RWPE1 (cell line): ENCODE results near the gene LCN15.

ENCODE experiments used
- CTCF ChIA-PET: fragments of 350-600 bp; sonication (Branson Sonifier 250); formaldehyde crosslinking; extraction: SDS; loops from one replicate; lab custom pipeline; 2021; lab: Yijun Ruan, JAX
- POLR2A ChIA-PET: fragments of 400-600 bp; formaldehyde crosslinking; extraction: SDS; loops from one replicate; lab custom pipeline; 2020; ENCODE audit warnings: antibody characterized with exemption; ENCODE audit not compliant: low non-redundant PET; lab: Yijun Ruan, JAX
- DNase-seq: peaks from one replicate; pipeline ENCODE4 v3.0.0; 2012; ENCODE audit warnings: low spot score
- H3K27ac ChIP-seq: fragments of 450-650 bp; 2 replicates; pipeline ENCODE4 v1.5.1; 2017
- CTCF ChIP-seq: fragments of 450-650 bp; conservative IDR thresholded peaks from 2 replicates; pipeline ENCODE4 v1.5.1; 2017; ENCODE audit warnings: low read depth, mild to moderate bottlenecking

The LCN15 gene

DNA sequence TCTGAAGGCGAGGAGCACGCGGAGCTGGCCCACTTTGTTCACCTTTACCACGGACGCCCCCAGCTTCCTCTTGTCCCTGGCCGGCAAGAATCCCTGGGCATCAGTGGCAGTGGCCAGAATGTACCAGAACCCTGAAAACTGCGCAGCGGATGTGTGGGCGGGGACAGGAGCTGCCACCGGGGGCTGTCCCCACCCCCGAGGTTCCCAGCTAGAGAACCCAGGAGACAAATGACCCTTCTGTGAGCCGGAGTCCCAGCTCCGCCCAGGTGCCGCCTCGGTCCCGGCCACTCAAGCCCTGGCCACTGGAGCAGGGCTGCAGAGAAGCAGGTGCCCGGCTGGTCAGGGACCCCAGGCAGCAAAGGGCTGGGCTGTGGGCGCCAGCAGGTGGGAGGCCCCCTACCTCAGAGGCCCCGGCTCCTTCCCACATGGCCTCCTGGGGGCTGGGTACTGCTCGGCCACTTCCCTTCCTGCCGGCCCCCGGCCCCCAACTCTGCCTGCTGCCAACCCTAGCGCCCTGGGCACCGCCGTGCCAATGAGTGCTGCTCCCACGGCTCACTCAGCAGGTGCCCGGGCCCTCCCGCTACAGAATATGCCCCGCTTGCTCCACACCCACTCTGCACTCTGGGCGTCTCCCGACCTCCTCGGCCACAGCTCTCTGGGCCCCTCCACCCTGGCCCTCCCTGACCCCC is 22.3 kb downstream of the LCN15 start:
- no peak for TF ChIP-seq CTCF
- ChIA-PET CTCF (interaction anchor here (0.6 to 1.0 kb wide), 3 partner anchors 67 to 253 kb away, joined by 3 to 4 read pairs (median 3); no protein-coding TSS in a partner anchor), POLR2A (interaction anchor here (0.5 to 1.0 kb wide), 2 partner anchors 14 to 317 kb away, joined by 3 to 4 read pairs; no protein-coding TSS in a partner anchor)
- DNase-seq = no peak
- H3K27ac ChIP-seq = no peak overlapping the region

GRCh38 chr9:136740971-136741882 is 23.1 kb downstream of the LCN15 start:
- CTCF ChIA-PET = interaction anchor here (0.8 kb wide), 1 partner anchor 253 kb away, joined by 3 read pairs; no protein-coding TSS in a partner anchor
- no peak for TF ChIP-seq CTCF
- POLR2A ChIA-PET = interaction anchor here (1.0 kb wide), 1 partner anchor 13 kb away, joined by 4 read pairs; no protein-coding TSS in a partner anchor
- no peak overlapping the region for H3K27ac ChIP-seq
- no peak for DNase-seq

DNA sequence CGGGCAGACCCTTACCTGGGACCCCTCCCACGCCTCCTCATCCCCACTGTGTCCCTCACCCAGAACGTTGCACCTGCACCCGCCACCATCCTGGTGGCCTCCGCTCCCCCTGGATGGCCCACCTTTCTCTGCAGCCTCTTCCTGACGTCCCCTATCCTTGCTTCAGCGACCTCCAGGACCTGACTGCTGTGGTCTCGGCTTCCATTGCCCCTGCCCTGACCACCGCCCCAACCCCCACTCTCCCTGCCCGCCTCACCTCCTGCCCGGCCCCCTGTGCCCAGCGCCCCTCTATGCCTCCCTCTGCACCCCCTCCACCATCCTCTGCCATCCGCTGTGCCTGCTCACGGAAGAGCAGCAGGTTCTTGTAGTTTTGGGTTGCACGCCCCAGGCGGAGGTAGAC is 23.8 kb downstream of the LCN15 start:
- CTCF ChIA-PET = interaction anchor here (0.5 to 1.0 kb wide), 2 partner anchors 10 to 171 kb away, joined by 3 read pairs; no protein-coding TSS in a partner anchor
- no peak overlapping the region for H3K27ac ChIP-seq
- POLR2A ChIA-PET = no interaction called here
- no peak for TF ChIP-seq CTCF
- no peak for DNase-seq

- no peak overlapping the region for H3K27ac ChIP-seq
- TF ChIP-seq CTCF = no peak
- ChIA-PET CTCF (interaction anchor here (0.5 to 1.0 kb wide), 3 partner anchors 10 to 204 kb away, joined by 3 read pairs; no protein-coding TSS in a partner anchor), POLR2A (no interaction called here)
- DNase-seq = no peak
Observed at GRCh38 chr9:136740069-136740468, 24.2 kb downstream of the LCN15 start.

- DNase-seq = no peak
- ChIA-PET POLR2A (no interaction called here), CTCF (interaction anchor here (0.6 kb wide), 2 partner anchors 12 to 204 kb away, joined by 3 read pairs; no protein-coding TSS in a partner anchor)
- no peak for TF ChIP-seq CTCF
- H3K27ac ChIP-seq = no peak overlapping the region
Observed at GRCh38 chr9:136739509-136739908, 24.8 kb downstream of the LCN15 start.

GRCh38 chr9:136738960-136739359 is 25.4 kb downstream of the LCN15 start:
- H3K27ac ChIP-seq = no peak overlapping the region
- ChIA-PET CTCF (no interaction called here), POLR2A (no interaction called here)
- no peak for TF ChIP-seq CTCF
- no peak for DNase-seq
